ENCODE data around the gene TRABD.

The TRABD gene

DNA sequence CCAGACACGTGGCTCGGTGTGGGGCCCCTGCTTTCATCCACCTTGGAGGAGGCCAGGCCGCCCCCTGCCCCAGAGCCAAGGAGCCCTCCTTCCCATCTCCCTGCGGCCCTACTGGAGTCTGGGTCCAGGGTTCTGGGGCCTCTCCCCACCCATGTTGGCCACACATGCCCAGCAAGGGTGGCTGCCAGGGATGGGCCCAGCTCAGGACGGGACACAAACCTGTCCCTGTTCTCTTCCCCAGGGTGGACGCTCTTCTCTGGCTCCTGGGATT lies 10.6 kb upstream of the TRABD start:
- DNase-seq: no peak

DNA sequence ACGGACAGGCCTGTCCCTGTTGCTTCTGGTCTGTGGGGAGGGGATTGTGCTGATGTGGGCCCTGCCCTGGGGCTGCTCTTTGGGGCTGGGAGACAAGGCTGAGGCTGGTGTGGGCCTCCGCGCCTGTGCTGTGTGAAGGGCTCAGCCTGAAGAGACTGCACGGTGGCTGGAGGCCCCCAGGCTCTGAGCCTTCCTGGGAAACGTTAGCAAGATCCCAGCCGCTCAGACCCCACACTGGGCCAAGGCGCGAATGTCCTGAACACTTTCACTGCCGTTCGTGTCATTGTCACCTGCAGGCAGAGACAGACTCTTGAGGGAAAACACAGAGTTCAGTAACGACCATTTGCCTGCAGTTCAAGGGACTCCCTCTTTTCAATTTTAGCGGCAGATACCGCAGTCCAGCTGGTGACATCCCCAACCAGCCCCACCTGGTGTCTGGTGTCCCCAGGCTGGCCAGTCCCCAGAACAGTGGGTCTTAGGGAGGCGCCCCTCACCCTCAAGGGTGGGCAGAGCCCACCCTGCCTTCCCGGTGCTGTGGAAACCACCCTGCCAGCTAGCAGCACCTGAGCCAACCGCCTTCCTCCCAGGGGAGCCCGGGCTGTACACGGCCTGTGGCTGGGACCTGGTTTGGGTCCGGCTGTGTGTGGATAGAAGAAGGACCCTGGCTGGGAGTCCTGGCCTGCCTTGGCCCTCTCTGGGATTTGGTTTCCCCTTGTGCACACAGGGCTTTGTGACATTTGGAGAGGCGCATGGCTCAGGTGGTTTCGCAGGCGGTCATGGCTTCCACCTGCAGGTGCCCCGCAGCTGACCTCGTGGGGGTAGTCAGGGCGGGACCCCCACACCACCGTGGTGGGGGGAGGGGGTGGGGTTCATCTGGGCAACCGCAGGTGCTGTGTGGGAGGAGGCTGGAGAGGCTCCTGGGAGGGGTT lies 9.5 kb upstream of the TRABD start:
- no peak for DNase-seq

DNA sequence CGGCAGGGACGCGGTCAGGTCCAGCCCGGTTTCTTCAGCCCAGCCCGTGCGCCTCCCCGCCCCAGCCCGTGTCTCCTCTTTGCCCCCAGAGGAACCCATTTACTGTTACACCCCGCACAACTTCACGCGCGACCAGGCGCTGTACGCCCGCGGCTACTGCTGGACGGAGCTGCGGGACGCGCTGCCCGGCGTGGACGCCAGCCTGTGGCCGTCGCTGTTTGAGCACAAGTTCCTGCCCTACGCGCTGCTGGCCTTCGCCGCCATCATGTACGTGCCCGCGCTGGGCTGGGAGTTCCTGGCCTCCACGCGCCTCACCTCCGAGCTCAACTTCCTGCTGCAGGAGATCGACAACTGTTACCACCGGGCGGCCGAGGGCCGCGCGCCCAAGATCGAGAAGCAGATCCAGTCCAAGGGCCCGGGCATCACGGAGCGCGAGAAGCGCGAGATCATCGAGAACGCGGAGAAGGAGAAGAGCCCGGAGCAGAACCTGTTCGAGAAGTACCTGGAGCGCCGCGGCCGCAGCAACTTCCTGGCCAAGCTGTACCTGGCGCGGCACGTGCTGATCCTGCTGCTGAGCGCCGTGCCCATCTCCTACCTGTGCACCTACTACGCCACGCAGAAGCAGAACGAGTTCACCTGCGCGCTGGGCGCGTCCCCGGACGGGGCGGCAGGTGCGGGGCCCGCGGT lies 8.7 kb upstream of the TRABD start:
- DNase-seq: no peak

DNA sequence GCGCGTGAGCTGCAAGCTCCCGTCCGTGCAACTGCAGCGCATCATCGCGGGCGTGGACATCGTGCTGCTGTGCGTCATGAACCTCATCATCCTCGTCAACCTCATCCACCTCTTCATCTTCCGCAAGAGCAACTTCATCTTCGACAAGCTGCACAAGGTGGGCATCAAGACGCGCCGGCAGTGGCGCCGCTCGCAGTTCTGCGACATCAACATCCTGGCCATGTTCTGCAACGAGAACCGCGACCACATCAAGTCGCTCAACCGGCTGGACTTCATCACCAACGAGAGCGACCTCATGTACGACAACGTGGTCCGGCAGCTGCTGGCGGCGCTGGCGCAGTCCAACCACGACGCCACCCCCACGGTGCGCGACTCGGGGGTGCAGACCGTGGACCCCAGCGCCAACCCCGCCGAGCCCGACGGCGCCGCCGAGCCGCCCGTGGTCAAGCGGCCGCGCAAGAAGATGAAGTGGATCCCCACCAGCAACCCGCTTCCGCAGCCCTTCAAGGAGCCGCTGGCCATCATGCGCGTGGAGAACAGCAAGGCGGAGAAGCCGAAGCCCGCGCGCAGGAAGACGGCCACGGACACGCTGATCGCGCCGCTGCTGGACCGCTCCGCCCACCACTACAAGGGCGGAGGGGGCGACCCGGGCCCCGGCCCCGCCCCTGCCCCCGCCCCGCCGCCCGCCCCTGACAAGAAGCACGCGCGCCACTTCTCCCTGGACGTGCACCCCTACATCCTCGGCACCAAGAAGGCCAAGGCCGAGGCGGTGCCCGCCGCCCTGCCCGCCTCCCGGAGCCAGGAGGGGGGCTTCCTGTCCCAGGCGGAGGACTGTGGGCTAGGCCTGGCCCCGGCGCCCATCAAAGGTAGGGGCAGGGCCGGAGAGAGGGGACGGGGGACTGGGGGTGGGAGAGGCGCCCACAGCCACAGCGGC lies 7.9 kb upstream of the TRABD start:
- DNase-seq: no peak

DNA sequence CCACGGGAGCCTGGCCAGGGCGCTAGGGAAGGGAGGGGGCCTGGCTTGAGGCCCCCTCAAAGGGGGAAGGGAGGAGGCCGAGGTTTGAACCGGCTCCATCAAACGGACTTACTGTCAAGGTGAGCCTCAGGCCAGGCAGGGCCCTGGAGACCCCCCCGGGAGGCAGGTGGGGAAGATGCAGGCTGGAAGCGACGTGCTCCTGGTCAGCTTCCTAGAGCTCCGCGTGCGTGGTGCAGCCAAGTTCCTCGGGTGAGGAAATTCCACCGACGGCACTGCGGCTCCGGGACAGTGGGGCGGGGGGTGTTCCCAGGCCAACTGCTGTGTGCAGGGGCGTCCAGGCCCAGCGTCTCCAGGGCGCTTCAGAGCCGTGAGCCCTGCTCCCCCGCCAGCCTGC lies 7.2 kb upstream of the TRABD start:
- no peak for DNase-seq

DNA sequence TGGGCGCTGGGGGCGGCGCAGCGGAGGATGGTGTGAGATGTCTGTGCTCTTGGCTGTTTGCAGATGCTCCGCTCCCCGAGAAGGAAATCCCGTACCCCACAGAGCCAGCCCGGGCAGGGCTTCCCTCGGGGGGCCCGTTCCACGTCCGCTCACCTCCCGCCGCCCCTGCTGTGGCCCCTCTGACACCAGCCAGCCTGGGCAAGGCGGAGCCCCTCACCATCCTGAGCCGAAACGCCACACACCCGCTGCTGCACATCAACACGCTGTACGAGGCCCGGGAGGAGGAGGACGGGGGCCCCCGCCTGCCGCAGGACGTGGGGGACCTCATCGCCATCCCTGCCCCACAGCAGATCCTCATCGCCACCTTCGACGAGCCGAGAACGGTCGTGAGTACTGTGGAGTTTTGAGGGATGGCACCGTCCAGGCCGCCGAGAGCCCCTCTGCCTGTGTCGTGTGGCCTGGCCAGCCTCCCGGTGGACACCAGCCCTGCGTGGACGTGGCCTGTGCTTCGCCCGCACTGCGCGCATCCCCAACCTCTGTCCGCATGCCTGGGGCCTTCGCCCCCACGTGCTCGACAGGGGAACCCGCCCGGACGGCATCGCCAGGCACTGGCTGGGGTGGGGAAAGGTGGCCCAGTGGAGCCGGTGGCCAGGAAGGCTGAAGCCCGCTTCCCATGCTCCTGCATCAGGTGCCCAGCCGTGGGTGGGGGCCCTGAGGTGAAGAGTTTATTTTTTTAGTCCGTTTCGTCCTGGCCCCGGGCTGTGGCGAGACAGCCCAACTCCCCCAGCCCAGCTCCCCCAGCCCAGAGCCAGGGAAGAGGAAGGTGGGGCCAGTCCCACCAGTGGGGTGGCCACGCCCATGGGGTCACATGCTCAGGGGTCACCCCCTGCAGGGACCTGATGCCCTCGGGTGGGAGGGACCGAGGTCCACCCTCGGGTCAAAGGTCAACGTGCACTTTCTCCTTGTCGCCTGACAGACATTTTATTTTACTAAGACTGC lies 6.5 kb upstream of the TRABD start:
- DNase-seq: no peak

DNA sequence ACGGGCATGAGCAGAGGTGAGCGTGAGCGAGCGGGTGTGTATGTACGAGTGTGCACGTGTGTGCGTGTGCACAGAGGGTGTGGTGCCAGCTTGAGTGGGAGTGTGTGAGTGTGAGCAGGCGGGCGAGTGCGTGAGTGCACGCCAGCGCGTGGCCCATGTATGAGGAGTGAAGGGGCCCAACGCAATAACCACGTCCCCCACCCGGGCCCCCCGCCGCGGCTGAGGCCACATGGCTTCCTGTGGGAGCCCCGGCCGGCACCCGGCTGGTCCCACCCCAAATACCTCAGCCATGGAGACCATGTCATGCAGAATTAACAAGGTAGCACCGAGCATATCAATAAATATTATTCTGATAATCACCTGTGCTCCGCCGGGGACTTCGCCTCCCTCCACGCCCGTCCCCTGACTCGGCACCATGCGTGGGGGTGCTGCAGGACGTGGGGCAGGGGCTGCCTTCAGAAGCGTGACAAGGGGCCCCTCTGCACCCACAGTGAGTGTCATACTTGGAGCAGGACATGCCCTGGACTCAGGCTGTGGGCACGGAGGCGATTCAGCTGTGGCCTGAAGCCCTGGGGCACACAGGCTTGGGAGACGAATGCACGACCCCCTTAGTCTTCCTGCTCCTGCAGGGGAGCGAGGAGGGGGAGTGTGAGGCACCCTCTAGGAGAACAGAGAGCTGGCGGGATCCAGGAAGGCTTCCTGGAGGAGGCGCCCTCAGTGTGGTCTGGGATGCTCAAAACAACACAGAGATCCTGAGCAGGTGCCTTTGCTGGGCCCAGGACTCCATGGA lies 5.6 kb upstream of the TRABD start:
- no peak for DNase-seq

DNA sequence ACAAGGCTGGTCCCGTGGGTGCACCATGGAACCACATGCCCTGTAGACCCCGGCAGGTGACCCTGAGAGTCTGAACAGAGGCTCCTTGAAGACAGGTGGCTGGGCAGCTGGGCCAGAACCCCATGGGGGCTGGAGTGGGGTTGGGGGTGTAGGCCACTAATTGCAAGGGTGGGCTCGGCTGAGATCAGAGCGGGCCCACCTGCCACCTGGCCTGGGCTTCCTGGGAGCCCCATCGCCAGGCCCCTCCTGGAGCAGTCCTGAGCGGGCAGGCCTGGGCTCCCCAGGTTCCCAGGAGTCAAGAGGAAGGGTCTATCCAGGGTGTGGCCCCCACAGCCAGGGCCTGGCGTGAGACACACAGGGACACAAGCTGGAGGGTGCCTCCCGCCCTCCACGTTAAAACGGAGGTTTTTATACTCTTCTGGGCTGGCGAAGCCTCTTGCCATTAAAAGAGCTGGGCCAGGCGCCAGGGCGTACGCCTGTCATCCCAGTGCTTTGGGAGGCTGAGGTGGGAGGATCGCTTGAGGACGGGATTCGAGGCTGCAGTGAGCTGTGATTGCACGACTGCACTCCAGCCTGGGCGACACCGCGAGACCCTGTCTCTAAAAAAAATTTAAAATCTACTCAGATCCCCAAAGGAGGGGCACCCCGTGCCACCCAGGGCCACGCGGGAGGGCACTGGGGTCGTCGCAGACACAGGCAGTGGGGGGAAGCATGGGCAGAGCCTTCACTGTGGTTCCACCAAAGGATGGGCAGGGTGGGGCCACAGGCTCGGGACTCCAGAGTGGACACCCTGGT lies 4.8 kb upstream of the TRABD start:
- DNase-seq: no peak

DNA sequence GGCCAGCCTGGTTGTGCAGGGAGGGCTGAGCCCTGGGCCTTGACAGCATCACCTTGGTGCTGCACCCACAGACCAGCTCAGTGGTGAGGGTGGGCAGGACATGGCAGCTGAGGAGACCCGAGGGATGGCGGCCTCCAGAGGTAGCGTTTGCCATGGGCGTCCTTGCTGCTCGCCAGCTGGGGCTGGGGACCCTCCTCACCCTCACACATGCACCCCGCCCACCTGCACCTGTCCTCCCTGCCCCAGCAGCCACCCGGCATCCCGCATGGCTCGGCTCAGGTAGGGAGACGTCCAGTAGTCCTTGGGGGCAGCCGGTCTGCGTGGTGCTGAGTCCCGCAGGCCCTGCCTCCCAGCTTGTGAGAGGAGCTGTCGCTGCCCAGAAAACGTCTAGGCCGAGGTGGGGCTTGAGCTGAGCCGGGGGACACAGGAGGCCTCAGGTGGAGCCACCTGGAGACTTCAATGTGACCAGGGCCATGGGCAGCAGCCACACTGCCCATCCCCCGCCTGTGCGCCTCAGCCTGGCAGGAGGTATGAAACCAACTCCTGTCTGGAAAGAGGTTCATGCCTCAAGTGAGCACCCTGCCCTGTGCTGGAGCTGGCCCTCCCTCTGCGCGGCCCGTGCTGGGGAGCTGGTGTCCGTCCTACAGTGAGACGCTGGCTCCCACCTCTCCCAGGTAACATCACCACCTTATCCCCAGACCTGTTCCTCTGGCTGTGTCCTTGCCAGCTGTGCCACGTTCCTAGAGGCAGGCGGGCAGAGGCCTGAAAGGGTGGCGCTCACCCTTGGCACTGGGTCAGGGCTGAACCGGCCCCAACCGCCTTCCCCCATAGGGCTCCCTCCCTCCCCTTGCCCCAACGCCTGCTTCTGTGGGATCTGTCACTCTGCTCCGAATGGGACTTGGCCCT lies 3.3 kb upstream of the TRABD start:
- DNase-seq: no peak

DNA sequence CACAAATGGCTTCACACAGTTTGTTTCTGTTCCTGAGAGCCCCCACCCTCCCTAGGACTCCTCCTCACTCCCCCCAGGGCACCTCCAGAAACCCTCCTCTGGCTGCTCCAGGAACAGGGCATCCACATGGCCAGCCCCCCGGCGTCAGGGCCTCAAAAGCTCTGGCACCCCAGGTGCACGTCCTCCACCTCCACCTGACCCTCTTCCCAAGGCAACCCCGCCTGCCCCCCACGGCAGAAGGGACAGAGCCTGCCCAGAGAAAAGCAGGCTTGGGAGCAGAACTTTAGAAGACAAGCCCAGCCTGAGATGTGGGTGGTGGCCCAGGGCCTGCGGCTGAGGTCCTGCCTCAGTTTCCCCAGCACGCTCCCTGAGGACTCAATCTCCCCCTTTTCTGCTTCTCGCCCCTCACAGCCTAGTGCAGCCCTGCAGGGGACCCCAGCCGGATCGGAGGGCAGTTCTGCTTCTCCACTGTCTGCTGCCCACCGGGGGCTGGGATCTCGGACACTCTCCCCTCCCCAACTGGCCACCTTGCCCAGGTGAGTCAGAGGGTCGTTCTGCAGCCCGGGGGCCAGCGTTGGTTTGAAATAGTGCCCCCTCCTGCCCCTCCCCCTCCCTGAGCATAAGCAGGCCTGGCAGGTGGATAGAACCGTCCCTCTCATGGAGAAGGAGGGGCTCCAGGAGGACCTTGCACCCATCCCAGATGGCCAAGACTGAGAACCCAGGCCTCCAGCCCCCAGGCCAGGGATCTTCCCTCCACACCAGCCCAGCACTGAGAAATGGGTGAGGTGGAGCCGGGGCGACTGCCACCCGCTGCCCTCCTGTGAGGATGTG lies 2.4 kb upstream of the TRABD start:
- DNase-seq: no peak

DNA sequence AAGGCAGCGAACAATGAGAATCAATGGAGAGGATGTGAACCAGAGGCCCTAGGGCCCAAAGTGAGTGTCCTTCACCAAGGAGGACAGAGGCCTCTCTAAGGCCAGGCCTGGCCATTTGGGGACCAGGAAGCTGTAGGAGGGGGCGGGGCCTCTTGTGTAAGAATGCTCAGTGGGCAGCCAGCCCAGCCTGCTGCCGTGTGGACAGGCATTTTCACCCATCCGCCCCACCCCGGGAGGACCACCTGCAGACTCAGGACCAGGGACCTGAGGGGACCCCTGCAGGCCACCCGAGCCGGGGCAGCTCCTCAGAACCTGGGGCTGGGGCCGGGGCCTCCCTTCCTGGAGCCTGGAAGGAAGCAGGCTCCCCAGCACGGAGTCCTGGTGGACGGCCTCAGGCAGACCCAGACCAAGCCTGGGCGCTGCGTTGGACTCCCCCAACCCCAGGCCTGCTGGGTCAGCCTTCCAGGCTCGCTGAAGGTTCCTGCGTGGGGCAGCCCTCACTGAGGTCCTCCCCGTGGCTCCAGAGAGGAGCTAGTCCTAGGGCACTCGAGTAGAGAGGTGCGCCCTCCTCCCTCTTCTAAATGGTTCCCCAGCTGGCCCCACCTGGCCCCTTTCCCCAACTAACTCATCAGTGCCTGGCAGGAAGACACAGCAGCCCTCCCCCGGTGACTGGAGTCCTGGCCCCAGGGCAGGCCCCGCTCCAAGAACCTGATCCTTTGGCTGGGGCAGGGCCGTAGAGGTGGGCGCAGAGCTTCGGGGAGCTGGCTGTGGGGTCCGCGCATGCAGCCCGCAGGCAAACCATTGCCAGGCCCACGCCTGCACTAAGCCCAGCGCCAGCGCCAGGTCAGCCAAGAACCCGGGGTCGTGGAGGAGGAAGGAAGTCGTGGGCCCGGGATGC lies 1.5 kb upstream of the TRABD start:
- DNase-seq: no peak

DNA sequence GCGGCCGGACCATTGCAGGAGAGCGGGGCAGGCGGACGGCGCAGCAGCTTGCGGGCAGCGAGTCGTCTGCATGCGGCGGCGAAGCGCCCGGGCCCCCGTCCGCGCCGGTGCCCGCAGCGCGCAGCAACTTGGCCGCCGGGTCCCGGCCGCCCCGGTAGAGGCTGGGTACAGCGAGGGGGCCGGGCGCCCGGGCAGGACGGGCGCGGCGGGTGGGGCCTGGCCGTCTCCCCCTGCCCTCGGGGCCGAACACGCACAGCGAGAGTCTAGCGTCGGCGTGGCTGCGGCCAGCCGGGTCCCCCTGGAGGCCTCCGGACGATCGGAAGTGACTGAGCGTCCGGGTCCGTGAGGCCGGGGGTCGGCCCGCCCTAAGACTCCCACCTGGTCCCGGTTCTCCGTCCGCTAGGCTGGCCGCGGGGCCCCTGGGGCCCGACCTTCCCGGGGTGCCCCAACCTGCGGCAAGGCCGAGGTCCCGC lies 775 bp upstream of the TRABD start:
- no peak for DNase-seq

DNA sequence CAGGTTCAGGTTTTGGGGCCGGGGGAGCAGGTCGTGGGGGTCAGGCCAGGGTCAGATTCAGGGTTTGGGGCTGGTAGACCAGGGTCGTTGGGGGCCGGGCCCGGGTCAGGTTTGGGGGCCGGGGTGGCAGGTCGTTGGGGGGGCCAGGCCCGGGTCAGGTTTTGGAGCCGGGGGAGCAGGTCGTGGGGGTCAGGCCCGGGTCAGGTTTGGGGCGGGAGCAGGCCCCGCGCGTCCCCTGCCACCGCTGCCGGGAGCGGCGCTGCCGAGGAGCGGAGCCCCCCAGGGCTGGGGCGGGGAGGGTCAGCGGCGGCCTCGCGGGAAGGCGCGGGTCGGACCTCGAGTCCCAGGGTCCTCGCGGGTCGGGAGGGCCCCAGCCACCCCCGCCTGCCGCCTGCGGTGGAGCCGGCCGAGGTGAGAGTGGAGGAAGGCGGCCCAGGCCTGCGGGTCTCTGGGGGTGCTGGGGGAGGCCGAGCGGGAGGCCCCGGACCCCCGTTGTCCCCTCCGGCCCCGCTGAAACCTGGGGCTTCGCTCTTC lies 535 bp downstream of the TRABD start:
- DNase-seq: no peak

DNA sequence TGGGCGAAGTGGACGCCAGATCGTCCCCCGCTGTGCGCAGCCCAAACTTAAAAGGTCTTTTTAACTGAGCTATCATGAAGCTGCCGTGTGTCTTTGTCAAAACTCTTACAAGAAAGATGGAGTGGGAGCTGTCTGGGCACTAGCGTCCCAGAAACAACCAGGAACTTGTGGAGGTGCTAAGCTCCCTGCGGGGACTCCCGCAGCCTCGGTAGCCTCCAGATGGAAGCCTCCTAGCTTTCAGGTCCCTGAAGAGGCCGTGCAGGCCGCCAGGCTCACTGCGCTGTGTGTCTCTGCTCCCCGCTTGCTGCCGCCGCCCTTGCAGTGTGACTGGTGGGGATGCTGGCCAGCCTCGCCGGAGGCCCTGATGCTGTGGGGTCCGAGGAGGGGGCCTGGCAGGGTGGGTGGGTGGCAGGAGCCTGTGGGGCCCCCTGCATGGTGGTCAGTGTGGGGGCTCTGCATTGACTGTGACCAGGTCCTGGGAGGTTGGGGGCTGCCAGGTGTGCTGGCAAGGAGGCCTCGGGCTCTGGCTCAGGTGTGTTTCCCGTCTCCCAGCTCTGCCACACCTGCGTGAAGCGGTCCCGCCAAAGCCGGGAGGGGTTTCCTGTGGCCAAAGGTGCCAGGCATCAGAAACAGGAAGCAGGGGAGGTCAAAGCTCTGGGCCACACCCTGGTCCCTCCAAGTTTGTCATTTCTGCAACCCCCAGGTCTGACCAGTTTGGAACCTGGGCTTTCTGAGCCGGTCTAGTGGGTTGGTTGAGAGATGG lies 1.2 kb downstream of the TRABD start:
- no peak for DNase-seq

DNA sequence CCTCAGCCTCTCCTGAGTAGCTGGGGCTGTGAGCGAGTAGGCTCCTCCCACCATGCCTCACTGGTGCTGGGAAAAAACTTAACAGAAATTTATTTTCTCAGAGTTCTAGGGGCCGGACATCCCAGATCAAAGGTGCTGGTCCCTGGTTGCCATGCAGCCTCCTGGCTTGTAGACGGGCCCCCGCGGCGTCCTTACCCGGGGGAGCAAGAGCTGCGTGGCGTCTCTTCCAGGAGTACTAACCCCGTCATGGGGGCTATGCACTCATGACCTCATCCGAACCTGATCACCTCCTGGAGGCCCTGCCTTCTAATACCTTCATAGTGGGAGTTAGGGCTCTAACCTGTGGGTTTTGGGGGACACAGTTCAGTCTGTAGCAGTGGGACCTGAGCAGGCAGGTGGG lies 2.6 kb downstream of the TRABD start:
- DNase-seq: no peak
